Keratinocyte (primary cell): Measurements from ENCODE around the gene NOL3. TPM values are rescaled to one million over a fixed set of nuclear protein-coding genes. Genes with fewer than 3 reads are reported as not detected.

ENCODE experiments used
- DNase-seq: peaks from one replicate; pipeline ENCODE4 v3.0.0-alpha.2; 2011; ENCODE audit warnings: low read depth, missing footprints, low spot score
- FAIRE-seq: peaks from 2 replicates; lab custom pipeline; 2011; peaks lifted over from hg19 to GRCh38; lab: Jason Lieb, UNC
- H2AFZ ChIP-seq: 2 replicates; pipeline ENCODE4 v1.6.0; 2012; ENCODE audit warnings: low read length, control low read depth, inconsistent platforms; ENCODE audit not compliant: control insufficient read depth
- H3K27ac ChIP-seq: 2 replicates; pipeline ENCODE4 v1.5.1; 2011; ENCODE audit warnings: low read length; ENCODE audit not compliant: control insufficient read depth, insufficient read depth
- H3K27me3 ChIP-seq: 3 replicates; pipeline ENCODE4 v1.6.0; 2011; ENCODE audit warnings: low read length; ENCODE audit not compliant: control insufficient read depth, insufficient read depth; ENCODE audit errors: extremely low read depth
- H3K36me3 ChIP-seq, 2 experiments: 2 replicates in 1 of 2; 3 replicates in 1 of 2; pipeline ENCODE4 v1.5.1; 2011; ENCODE audit warnings: low read length in 2 of 2, mild to moderate bottlenecking in 1 of 2; ENCODE audit not compliant: control insufficient read depth in 2 of 2, insufficient read depth in 2 of 2; ENCODE audit errors: extremely low read depth in 1 of 2
- H3K4me1 ChIP-seq: 3 replicates; pipeline ENCODE4 v1.5.1; 2011; ENCODE audit warnings: low read length; ENCODE audit not compliant: control insufficient read depth, insufficient read depth; ENCODE audit errors: extremely low read depth
- H3K4me2 ChIP-seq: 3 replicates; pipeline ENCODE4 v1.6.0; 2011; ENCODE audit warnings: low read depth, low read length; ENCODE audit not compliant: control insufficient read depth, insufficient read depth; ENCODE audit errors: extremely low read depth
- H3K4me3 ChIP-seq, 3 experiments: fragments of 200-600 bp in 1 of 3; sonication (generic) in 1 of 3; 2 replicates in 2 of 3; 3 replicates in 1 of 3; pipeline ENCODE4 v1.5.1; 2011 to 2016; ENCODE audit warnings: low read length in 3 of 3, mild to moderate bottlenecking in 3 of 3, control low read depth in 2 of 3, inconsistent platforms in 1 of 3, low read depth in 1 of 3, mixed read lengths in 1 of 3, mixed run types in 1 of 3, moderate library complexity in 1 of 3; ENCODE audit not compliant: control insufficient read depth in 2 of 3, insufficient read depth in 2 of 3; ENCODE audit errors: extremely low read depth in 1 of 3
- H3K79me2 ChIP-seq: 2 replicates; pipeline ENCODE4 v1.6.0; 2012; ENCODE audit warnings: low read length; ENCODE audit not compliant: control insufficient read depth, insufficient read depth
- H3K9ac ChIP-seq: 3 replicates; pipeline ENCODE4 v1.6.0; 2011; ENCODE audit warnings: low read length; ENCODE audit not compliant: control insufficient read depth, insufficient read depth; ENCODE audit errors: extremely low read depth
- H3K9me1 ChIP-seq: 3 replicates; pipeline ENCODE4 v1.6.0; 2011; ENCODE audit warnings: low read length; ENCODE audit not compliant: control insufficient read depth, insufficient read depth; ENCODE audit errors: extremely low read depth
- H3K9me3 ChIP-seq: 2 replicates; pipeline ENCODE4 v1.5.1; 2012; ENCODE audit warnings: low read depth, low read length; ENCODE audit not compliant: control insufficient read depth
- H4K20me1 ChIP-seq: 3 replicates; pipeline ENCODE4 v1.6.0; 2011; ENCODE audit warnings: low read length; ENCODE audit not compliant: control insufficient read depth, insufficient read depth; ENCODE audit errors: extremely low read depth
- EZH2 ChIP-seq: IDR thresholded peaks from one replicate; pipeline ENCODE4 v1.6.1; 2012; ENCODE audit warnings: inconsistent platforms, mild to moderate bottlenecking, low read length, moderate library complexity
- dilution Hi-C: fragments of 300-500 bp; cut with MboI; formaldehyde crosslinking; loops from one replicate; pipeline ENCODE4 v1.7.0; 2020; ENCODE audit warnings: low sequenced_read_pairs; ENCODE audit not compliant: extremely low pct_ligation_motif_present
- polyA plus RNA-seq, 5 experiments: library from polyadenylated mRNA; depleted of rRNA in 3 of 5; stranded (reverse) in 3 of 5; stranded (forward) in 1 of 5; unstranded in 1 of 5; fragments of >200 nt; gene quantifications; 1 replicate in 1 of 5; 2 replicates in 3 of 5; 3 replicates in 1 of 5; pipeline versions ENCODE4 v1.2.1 to v1.2.3, GENCODE V29; 2011 to 2012; ENCODE audit warnings: missing spikeins in 2 of 5, low read depth in 1 of 5, low replicate concordance in 1 of 5
- TF ChIP-seq, protein P1 (sequence below), 3 experiments: IDR thresholded peaks in 1 of 3; conservative IDR thresholded peaks in 1 of 3; optimal IDR thresholded peaks in 1 of 3; 2 replicates in 2 of 3; 3 replicates in 1 of 3; pipeline versions ENCODE3 to v1.5.1; 2011; ENCODE audit warnings: low read length in 3 of 3, mild to moderate bottlenecking in 3 of 3, moderate library complexity in 2 of 3, control low read depth in 1 of 3, inconsistent platforms in 1 of 3; ENCODE audit not compliant: insufficient read depth in 2 of 3; ENCODE audit errors: extremely low read depth in 1 of 3

NOL3 gene
- polyA plus RNA-seq, 1 donor (not counting 4 experiments of a cell fraction or from before 2014, with no cell fraction given) = 16.8 TPM

DNA sequence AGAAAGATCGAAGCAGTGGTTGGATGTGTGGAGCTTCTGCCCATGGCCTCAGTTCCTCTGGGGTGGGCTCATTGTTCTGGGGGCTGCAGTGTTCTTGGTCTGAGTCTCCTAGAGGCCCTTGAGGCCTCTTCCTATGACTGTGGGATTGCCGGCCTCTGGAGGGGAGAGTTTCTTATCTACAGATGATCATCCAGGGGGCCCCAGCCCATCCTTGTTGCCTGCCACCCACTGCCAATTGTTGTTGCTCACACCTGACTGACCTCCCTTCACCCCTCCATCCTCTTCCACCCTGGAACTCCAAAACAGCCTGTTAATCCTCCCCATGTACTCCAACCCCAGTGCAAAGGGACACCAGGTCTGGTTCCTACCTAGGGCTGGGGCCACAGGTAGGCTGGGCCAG, 25.4 kb upstream of the NOL3 start:
- no peak overlapping the region for H3K4me2 ChIP-seq
- no peak overlapping the region for H3K27ac ChIP-seq
- no peak overlapping the region for H3K4me3 ChIP-seq
- peaks cover 47 to 64% of the 10 kb centered on the region in 2 experiments for H3K36me3 ChIP-seq
- FAIRE-seq (no peak), DNase-seq (no peak)
- H3K9me1 ChIP-seq = no peaks in the 10 kb centered on the region
- H3K27me3 ChIP-seq = no peaks in the 10 kb centered on the region
- H3K4me1 ChIP-seq = peaks cover 12% of the 10 kb centered on the region
- TF ChIP-seq, protein P1, sequence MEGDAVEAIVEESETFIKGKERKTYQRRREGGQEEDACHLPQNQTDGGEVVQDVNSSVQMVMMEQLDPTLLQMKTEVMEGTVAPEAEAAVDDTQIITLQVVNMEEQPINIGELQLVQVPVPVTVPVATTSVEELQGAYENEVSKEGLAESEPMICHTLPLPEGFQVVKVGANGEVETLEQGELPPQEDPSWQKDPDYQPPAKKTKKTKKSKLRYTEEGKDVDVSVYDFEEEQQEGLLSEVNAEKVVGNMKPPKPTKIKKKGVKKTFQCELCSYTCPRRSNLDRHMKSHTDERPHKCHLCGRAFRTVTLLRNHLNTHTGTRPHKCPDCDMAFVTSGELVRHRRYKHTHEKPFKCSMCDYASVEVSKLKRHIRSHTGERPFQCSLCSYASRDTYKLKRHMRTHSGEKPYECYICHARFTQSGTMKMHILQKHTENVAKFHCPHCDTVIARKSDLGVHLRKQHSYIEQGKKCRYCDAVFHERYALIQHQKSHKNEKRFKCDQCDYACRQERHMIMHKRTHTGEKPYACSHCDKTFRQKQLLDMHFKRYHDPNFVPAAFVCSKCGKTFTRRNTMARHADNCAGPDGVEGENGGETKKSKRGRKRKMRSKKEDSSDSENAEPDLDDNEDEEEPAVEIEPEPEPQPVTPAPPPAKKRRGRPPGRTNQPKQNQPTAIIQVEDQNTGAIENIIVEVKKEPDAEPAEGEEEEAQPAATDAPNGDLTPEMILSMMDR (optimal IDR thresholded peaks at IDR 0.05 in 1 of 3, IDR thresholded peaks at IDR 0.05 in 1 of 3, conservative IDR thresholded peaks at IDR 0.05 in 1 of 3; ENCODE audit: extremely low read depth in 1 of 3, insufficient read depth in 2 of 3, low read length in 3 of 3) = no peak
- no peak overlapping the region for H3K9ac ChIP-seq
- H3K79me2 ChIP-seq = no peaks in the 10 kb centered on the region
- no peaks in the 10 kb centered on the region for H3K9me3 ChIP-seq
- dilution Hi-C loops = no loop called here
- no peaks in the 10 kb centered on the region for H4K20me1 ChIP-seq
- no peak overlapping the region for H2AFZ ChIP-seq

DNA sequence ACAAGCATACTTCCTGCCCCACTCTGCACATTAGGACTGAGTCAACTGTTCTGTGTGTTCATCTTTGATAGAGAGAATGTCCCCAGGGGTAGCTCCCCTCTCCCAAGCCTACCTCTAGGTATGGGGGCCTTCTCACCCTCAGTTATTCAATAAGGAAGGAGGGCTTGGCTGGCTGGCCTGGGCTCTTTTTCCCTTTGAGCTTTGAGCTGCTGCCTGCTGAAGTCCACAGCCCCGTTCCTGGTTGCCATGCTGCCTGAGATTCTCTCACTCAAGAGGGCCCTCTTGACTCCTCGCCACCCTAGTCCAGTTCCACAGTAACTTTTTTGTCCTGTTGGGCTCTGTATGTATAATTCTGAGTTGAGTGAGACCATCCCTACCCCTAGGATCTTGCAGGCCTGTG, 24.6 kb upstream of the NOL3 start:
- Histone ChIP-seq H3K27ac (no peak overlapping the region), H3K79me2 (no peaks in the 10 kb centered on the region), H3K4me2 (no peak overlapping the region), H3K4me1 (peaks cover 12% of the 10 kb centered on the region), H2AFZ (no peak overlapping the region), H3K36me3 (peaks cover 42 to 59% of the 10 kb centered on the region in 2 experiments), H3K9me1 (no peaks in the 10 kb centered on the region), H3K9me3 (no peaks in the 10 kb centered on the region), H3K4me3 (no peak overlapping the region), H3K9ac (no peak overlapping the region), H4K20me1 (no peaks in the 10 kb centered on the region), H3K27me3 (no peaks in the 10 kb centered on the region)
- dilution Hi-C loops = no loop called here
- FAIRE-seq (no peak), DNase-seq (no peak)
- TF ChIP-seq, protein P1 (optimal IDR thresholded peaks at IDR 0.05 in 1 of 3, IDR thresholded peaks at IDR 0.05 in 1 of 3, conservative IDR thresholded peaks at IDR 0.05 in 1 of 3; ENCODE audit: extremely low read depth in 1 of 3, insufficient read depth in 2 of 3, low read length in 3 of 3) = no peak
- no peak for TF ChIP-seq EZH2
